SK-N-SH (cell line): ENCODE measurements around the gene KIF15. TPM values are rescaled to one million over a fixed set of nuclear protein-coding genes. Genes with fewer than 3 reads are reported as not detected.
A peak's percentile ranks its signal among the peaks of the same experiment; 100 is the strongest.

Experiments
- CTCF ChIA-PET: fragments of 300-600, 350-600 bp; formaldehyde crosslinking; extraction: SDS; loops from one replicate; lab custom pipeline; 2021; lab: Yijun Ruan, JAX
- POLR2A ChIA-PET: fragments of 350-600 bp; sonication (Branson Sonifier 250); formaldehyde crosslinking; extraction: SDS; loops from one replicate; lab custom pipeline; 2020; ENCODE audit warnings: antibody characterized with exemption, inconsistent platforms; lab: Yijun Ruan, JAX
- DNase-seq: peaks from one replicate; pipeline ENCODE4 v3.0.0; 2012
- H2AFZ ChIP-seq: fragments of 200-600 bp; sonication (generic); 2 replicates; pipeline ENCODE4 v1.8.1; 2016; ENCODE audit warnings: antibody characterized with exemption, mild to moderate bottlenecking, low read depth
- H3F3A ChIP-seq: fragments of 200-600 bp; sonication (generic); replicated peaks from 2 replicates; pipeline ENCODE3; 2016; ENCODE audit warnings: antibody characterized with exemption, mild to moderate bottlenecking; ENCODE audit not compliant: insufficient read depth
- H3K27ac ChIP-seq, 2 experiments: fragments of 200-500 bp in 1 of 2; fragments of 200-600 bp in 1 of 2; sonication (Bioruptor generic) in 1 of 2; sonication (generic), shearing (Covaris generic) in 1 of 2; 2 replicates each; pipeline versions ENCODE4 v1.5.1 to v1.6.1; 2014 to 2016; ENCODE audit warnings: low read depth in 2 of 2, inconsistent platforms in 1 of 2, low read length in 1 of 2, mild to moderate bottlenecking in 1 of 2, mixed read lengths in 1 of 2
- H3K27me3 ChIP-seq: fragments of 200-600 bp; sonication (generic), shearing (Covaris generic); 2 replicates; pipeline ENCODE4 v1.6.1; 2016; ENCODE audit warnings: mixed run types; ENCODE audit not compliant: insufficient read depth
- H3K36me3 ChIP-seq, 2 experiments: fragments of 200-500 bp in 1 of 2; fragments of 200-600 bp in 1 of 2; sonication (Bioruptor generic) in 1 of 2; sonication (generic) in 1 of 2; replicated peaks in 1 of 2; 2 replicates each; pipeline versions ENCODE3 to v1.5.1; 2014 to 2016; ENCODE audit warnings: low read length in 1 of 2, mild to moderate bottlenecking in 1 of 2; ENCODE audit not compliant: insufficient read depth in 2 of 2, control insufficient read depth in 1 of 2
- H3K4me1 ChIP-seq, 2 experiments: fragments of 200-500 bp in 1 of 2; fragments of 200-600 bp in 1 of 2; sonication (Bioruptor generic) in 1 of 2; sonication (generic), shearing (Covaris generic) in 1 of 2; 2 replicates each; pipeline versions ENCODE4 v1.5.1 to v1.6.1; 2014 to 2016; ENCODE audit warnings: low read depth in 1 of 2, low read length in 1 of 2, mixed run types in 1 of 2; ENCODE audit not compliant: insufficient read depth in 2 of 2, control insufficient read depth in 1 of 2
- H3K4me2 ChIP-seq: fragments of 200-600 bp; sonication (generic), shearing (Covaris generic); 2 replicates; pipeline ENCODE4 v1.6.1; 2017; ENCODE audit warnings: mixed run types
- H3K4me3 ChIP-seq, 2 experiments: fragments of 200-500 bp in 1 of 2; fragments of 200-600 bp in 1 of 2; sonication (Bioruptor generic) in 1 of 2; sonication (generic), shearing (Covaris generic) in 1 of 2; 2 replicates each; pipeline versions ENCODE4 v1.5.1 to v1.8.1; 2014 to 2016; ENCODE audit warnings: low read depth in 2 of 2, inconsistent platforms in 1 of 2, low read length in 1 of 2, mild to moderate bottlenecking in 1 of 2, mixed read lengths in 1 of 2, moderate library complexity in 1 of 2
- H3K79me2 ChIP-seq: fragments of 200-600 bp; sonication (generic); 2 replicates; pipeline ENCODE4 v1.8.1; 2017; ENCODE audit warnings: mild to moderate bottlenecking; ENCODE audit not compliant: insufficient read depth
- H3K9ac ChIP-seq: fragments of 200-600 bp; sonication (generic); 2 replicates; pipeline ENCODE4 v1.6.1; 2017; ENCODE audit warnings: mixed run types
- H3K9me2 ChIP-seq: fragments of 200-600 bp; sonication (generic); 2 replicates; pipeline ENCODE4 v1.6.1; 2017; ENCODE audit warnings: mixed run types
- H3K9me3 ChIP-seq: fragments of 200-600 bp; sonication (generic); 2 replicates; pipeline ENCODE4 v1.6.1; 2017; ENCODE audit warnings: mixed run types, mild to moderate bottlenecking, moderate library complexity
- H4K20me1 ChIP-seq: fragments of 200-600 bp; sonication (generic); 2 replicates; pipeline ENCODE4 v1.6.1; 2017; ENCODE audit warnings: mild to moderate bottlenecking, mixed run types; ENCODE audit not compliant: insufficient read depth
- CHD2 ChIP-seq: fragments of 150-350 bp; IDR thresholded peaks from 2 replicates; pipeline ENCODE4 v1.6.1; 2018; ENCODE audit warnings: low read length; ENCODE audit not compliant: partially characterized antibody
- ELF1 ChIP-seq: IDR thresholded peaks from 2 replicates; pipeline ENCODE4 v1.4.0; 2012
- EP300 ChIP-seq, 2 experiments: IDR thresholded peaks; 2 replicates each; pipeline versions ENCODE4 v1.4.0 to v1.6.1; 2012; ENCODE audit warnings: borderline replicate concordance in 1 of 2, low read depth in 1 of 2, low read length in 1 of 2
- FOSL2 ChIP-seq: IDR thresholded peaks from 2 replicates; pipeline ENCODE4 v1.4.0; 2012; ENCODE audit warnings: low read depth, mild to moderate bottlenecking, moderate library complexity, borderline replicate concordance
- FOXM1 ChIP-seq: IDR thresholded peaks from 2 replicates; pipeline ENCODE4 v1.4.0; 2012; ENCODE audit warnings: low read depth, mild to moderate bottlenecking
- GABPA ChIP-seq: IDR thresholded peaks from 2 replicates; pipeline ENCODE4 v1.4.0; 2012; ENCODE audit warnings: low read depth, mild to moderate bottlenecking
- IRF3 ChIP-seq: fragments of 150-350 bp; IDR thresholded peaks from 2 replicates; pipeline ENCODE4 v1.6.1; 2016; ENCODE audit warnings: mild to moderate bottlenecking, low read depth, low read length
- MEF2A ChIP-seq: IDR thresholded peaks from 2 replicates; pipeline ENCODE4 v1.4.0; 2012; ENCODE audit warnings: low read depth, borderline replicate concordance
- MXI1 ChIP-seq: IDR thresholded peaks from 2 replicates; pipeline ENCODE4 v1.6.1; 2012; ENCODE audit warnings: mild to moderate bottlenecking, low read depth, low read length, improper control_type of control experiment
- NRF1 ChIP-seq: IDR thresholded peaks from 2 replicates; pipeline ENCODE4 v1.6.1; 2012; ENCODE audit warnings: low read depth, mild to moderate bottlenecking, low read length
- POLR2AphosphoS5 ChIP-seq: IDR thresholded peaks from 2 replicates; pipeline ENCODE4 v1.6.1; 2012; ENCODE audit warnings: low read depth, low read length
- RAD21 ChIP-seq: IDR thresholded peaks from 2 replicates; pipeline ENCODE4 v1.6.1; 2012; ENCODE audit warnings: mild to moderate bottlenecking, low read length
- RFX5 ChIP-seq: IDR thresholded peaks from 2 replicates; pipeline ENCODE4 v1.6.1; 2012; ENCODE audit warnings: mild to moderate bottlenecking, improper control_type of control experiment, low read length
- RXRA ChIP-seq: IDR thresholded peaks from 2 replicates; pipeline ENCODE4 v1.4.0; 2012; ENCODE audit warnings: low read depth, mild to moderate bottlenecking, borderline replicate concordance
- SMC3 ChIP-seq: IDR thresholded peaks from 2 replicates; pipeline ENCODE4 v1.6.1; 2012; ENCODE audit warnings: low read depth, low read length, improper control_type of control experiment
- TAF1 ChIP-seq: IDR thresholded peaks from 2 replicates; pipeline ENCODE4 v1.6.1; 2012; ENCODE audit warnings: low read depth, mild to moderate bottlenecking, low read length, moderate library complexity, borderline replicate concordance
- TCF12 ChIP-seq: IDR thresholded peaks from 2 replicates; pipeline ENCODE4 v1.4.0; 2012
- TEAD4 ChIP-seq: IDR thresholded peaks from 2 replicates; pipeline ENCODE4 v1.4.0; 2012; ENCODE audit warnings: mild to moderate bottlenecking, borderline replicate concordance; ENCODE audit not compliant: insufficient read depth
- USF1 ChIP-seq: IDR thresholded peaks from 2 replicates; pipeline ENCODE4 v1.4.0; 2012; ENCODE audit warnings: low read depth, borderline replicate concordance
- YY1 ChIP-seq: IDR thresholded peaks from 2 replicates; pipeline ENCODE4 v1.4.0; 2012; ENCODE audit warnings: low read depth, mild to moderate bottlenecking
- WGBS: methylation state at CpG from one replicate; pipeline ENCODE4 v1.1.6; 2017; ENCODE audit warnings: low lambda C conversion rate; 5-methylcytosine and 5-hydroxymethylcytosine counted together
- polyA plus RNA-seq, 3 experiments: library from polyadenylated mRNA; depleted of rRNA; stranded (reverse); fragments of >200 nt; gene quantifications; 2 replicates each; pipeline ENCODE4 v1.2.3, GENCODE V29; 2012
- TF ChIP-seq, protein P1 (sequence below): IDR thresholded peaks from 2 replicates; pipeline ENCODE4 v1.4.0; 2012; ENCODE audit warnings: low read depth, borderline replicate concordance
- TF ChIP-seq, protein P2 (sequence below): fragments of 150-350 bp; IDR thresholded peaks from 2 replicates; pipeline ENCODE4 v1.6.1; 2017; ENCODE audit warnings: antibody characterized with exemption, low read length, low read depth, borderline replicate concordance

KIF15 gene
- polyA plus RNA-seq, 1 of the 3 experiments (the other 2 are of a cell fraction), result 2.3 TPM

DNA sequence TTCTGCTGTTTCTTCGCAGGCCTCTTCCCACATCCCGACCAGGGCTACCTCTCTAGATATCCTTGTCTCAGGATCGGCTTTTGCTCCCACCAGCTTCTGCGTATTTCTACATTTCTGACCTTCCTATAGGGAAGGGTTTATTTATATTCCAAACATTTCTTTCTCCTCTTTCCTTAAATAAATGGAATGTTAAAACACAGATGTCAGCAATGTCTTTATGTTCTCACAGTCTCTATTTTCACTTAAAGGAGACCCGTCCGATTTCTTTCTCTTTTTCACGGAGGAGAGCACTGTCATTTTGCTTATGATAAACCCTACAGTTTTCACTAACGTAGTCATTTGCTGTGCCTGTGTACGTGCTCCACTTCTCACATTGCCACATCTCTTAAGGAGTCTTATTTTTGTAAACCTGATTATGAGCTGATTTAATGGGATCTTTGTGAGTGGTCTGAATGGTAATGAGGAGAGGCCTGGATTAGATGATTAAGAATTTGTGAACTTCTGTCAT is 630 bp downstream of the KIF15 start:
- Histone ChIP-seq H3K9me2 (no peaks in the 10 kb centered on the region), H2AFZ (peak overlapping the region; percentile 87), H3K4me1 (peaks cover 0 to 2% of the 10 kb centered on the region in 2 experiments; a peak in 1 of 4 replicates), H3K79me2 (peaks cover 88% of the 10 kb centered on the region), H3K4me3 (peak overlapping the region; percentile 84 to 88), H3K27me3 (no peaks in the 10 kb centered on the region), H3K9ac (peak overlapping the region; percentile 67), H3K4me2 (peak overlapping the region; percentile 80), H3K9me3 (peaks cover 13% of the 10 kb centered on the region; the same call in 1 of the 2 replicates), H3F3A (peaks cover 7% of the 10 kb centered on the region), H3K27ac (peak overlapping the region; percentile 36 to 77; a peak in 3 of 4 replicates), H3K36me3 (peaks cover 2 to 32% of the 10 kb centered on the region in 2 experiments), H4K20me1 (no peaks in the 10 kb centered on the region)
- ChIA-PET POLR2A (interaction anchor here (1.2 to 2.0 kb wide), 3 partner anchors 14 to 50 kb away, joined by 3 to 9 read pairs (median 4); partner anchors contain the start of genes ZNF501 and ZNF502), CTCF (interaction anchor here (0.6 to 1.9 kb wide), 5 partner anchors 10 to 236 kb away, joined by 3 to 7 read pairs (median 3); no protein-coding TSS in a partner anchor)
- WGBS, result under 1% methylated on average over 9 of the region's 9 CpGs
- DNase-seq, result peak; percentile 26
- TF ChIP-seq TAF1 (no peak), TCF12 (no peak), MEF2A (no peak), IRF3 (no peak), RFX5 (no peak)
- TF ChIP-seq, protein P1, sequence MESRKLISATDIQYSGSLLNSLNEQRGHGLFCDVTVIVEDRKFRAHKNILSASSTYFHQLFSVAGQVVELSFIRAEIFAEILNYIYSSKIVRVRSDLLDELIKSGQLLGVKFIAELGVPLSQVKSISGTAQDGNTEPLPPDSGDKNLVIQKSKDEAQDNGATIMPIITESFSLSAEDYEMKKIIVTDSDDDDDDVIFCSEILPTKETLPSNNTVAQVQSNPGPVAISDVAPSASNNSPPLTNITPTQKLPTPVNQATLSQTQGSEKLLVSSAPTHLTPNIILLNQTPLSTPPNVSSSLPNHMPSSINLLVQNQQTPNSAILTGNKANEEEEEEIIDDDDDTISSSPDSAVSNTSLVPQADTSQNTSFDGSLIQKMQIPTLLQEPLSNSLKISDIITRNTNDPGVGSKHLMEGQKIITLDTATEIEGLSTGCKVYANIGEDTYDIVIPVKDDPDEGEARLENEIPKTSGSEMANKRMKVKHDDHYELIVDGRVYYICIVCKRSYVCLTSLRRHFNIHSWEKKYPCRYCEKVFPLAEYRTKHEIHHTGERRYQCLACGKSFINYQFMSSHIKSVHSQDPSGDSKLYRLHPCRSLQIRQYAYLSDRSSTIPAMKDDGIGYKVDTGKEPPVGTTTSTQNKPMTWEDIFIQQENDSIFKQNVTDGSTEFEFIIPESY, result no peak
- TF ChIP-seq, protein P2, sequence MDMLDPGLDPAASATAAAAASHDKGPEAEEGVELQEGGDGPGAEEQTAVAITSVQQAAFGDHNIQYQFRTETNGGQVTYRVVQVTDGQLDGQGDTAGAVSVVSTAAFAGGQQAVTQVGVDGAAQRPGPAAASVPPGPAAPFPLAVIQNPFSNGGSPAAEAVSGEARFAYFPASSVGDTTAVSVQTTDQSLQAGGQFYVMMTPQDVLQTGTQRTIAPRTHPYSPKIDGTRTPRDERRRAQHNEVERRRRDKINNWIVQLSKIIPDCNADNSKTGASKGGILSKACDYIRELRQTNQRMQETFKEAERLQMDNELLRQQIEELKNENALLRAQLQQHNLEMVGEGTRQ, result no peak

DNA sequence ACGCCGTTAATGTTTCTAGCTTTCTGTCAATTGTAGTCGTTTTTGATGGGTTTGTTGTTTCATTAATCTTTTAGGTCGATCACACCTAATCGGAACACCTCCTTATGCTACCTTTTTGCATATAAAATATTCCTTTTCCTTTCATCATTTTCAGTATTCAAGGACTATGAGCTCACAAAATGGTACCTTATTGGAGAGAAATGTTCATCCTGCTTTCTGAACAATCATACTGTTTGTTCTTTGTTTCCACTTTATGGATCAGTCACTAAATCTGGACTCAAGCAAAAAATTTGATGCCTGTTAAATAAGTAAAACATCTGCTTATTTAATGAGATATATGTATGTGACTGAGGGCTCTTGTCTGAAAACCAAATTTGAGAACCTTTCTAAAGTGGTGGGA is 1.1 kb downstream of the KIF15 start:
- no peaks in the 10 kb centered on the region for H3K27me3 ChIP-seq
- H2AFZ ChIP-seq, result peak overlapping the region; percentile 87
- peaks cover 0 to 2% of the 10 kb centered on the region in 2 experiments; a peak in 1 of 4 replicates for H3K4me1 ChIP-seq
- no peaks in the 10 kb centered on the region for H3K9me2 ChIP-seq
- H4K20me1 ChIP-seq, result no peaks in the 10 kb centered on the region
- peak overlapping the region; percentile 84 to 88 for H3K4me3 ChIP-seq
- peak overlapping the region; percentile 80 for H3K4me2 ChIP-seq
- POLR2A ChIA-PET, result interaction anchor here (1.1 to 2.0 kb wide), 2 partner anchors 50 to 424 kb away, joined by 3 to 9 read pairs; partner anchors contain the start of genes TCAIM and ZNF502
- H3K27ac ChIP-seq, result peak overlapping the region in 1 of 2 experiments; percentile 36; a peak in 2 of 4 replicates
- peaks cover 13% of the 10 kb centered on the region; the same call in 1 of the 2 replicates for H3K9me3 ChIP-seq
- DNase-seq, result no peak
- peaks cover 0 to 28% of the 10 kb centered on the region in 2 experiments for H3K36me3 ChIP-seq
- H3F3A ChIP-seq, result peaks cover 7% of the 10 kb centered on the region
- CTCF ChIA-PET, result interaction anchor here (1.0 to 1.9 kb wide), 4 partner anchors 10 to 85 kb away, joined by 3 to 7 read pairs (median 3); no protein-coding TSS in a partner anchor
- H3K9ac ChIP-seq, result peak overlapping the region; percentile 67
- WGBS, result 31% methylated on average over 5 of the region's 5 CpGs
- H3K79me2 ChIP-seq, result peaks cover 88% of the 10 kb centered on the region
- no peak for TF ChIP-seq RXRA
- no peak for TF ChIP-seq TAF1
- TF ChIP-seq YY1, result no peak
- no peak for TF ChIP-seq NRF1
- TF ChIP-seq TEAD4, result no peak
- no peak for TF ChIP-seq CHD2
- no peak for TF ChIP-seq POLR2AphosphoS5
- TF ChIP-seq RAD21, result no peak
- no peak for TF ChIP-seq SMC3
- TF ChIP-seq MXI1, result no peak
- TF ChIP-seq GABPA, result no peak
- TF ChIP-seq FOSL2, result no peak
- TF ChIP-seq USF1, result no peak
- no peak for TF ChIP-seq EP300 (IDR thresholded peaks at IDR 0.05; ENCODE audit: borderline replicate concordance in 1 of 2, low read depth in 1 of 2, low read length in 1 of 2)
- no peak for TF ChIP-seq IRF3
- no peak for TF ChIP-seq FOXM1
- no peak for TF ChIP-seq ELF1
